A673 (cell line): ENCODE measurements around the gene COX6B2. TPM values are rescaled to one million over a fixed set of nuclear protein-coding genes. Genes with fewer than 3 reads are reported as not detected.

Source experiments
- BruUV-seq: library from RNA; stranded (reverse); fragments of 400-500 nt; replicated peaks from 2 replicates; lab custom pipeline; 2021; lab: Mats Ljungman, UMichigan
- CTCF ChIA-PET: fragments of 300-600 bp; sonication (Branson Sonifier 250); formaldehyde crosslinking; loops from one replicate; lab custom pipeline; 2022; ENCODE audit warnings: antibody characterized with exemption; lab: Charles Lee
- POLR2A ChIA-PET: fragments of 300-600 bp; sonication (Branson Sonifier 250); formaldehyde crosslinking; loops from one replicate; lab custom pipeline; 2022; ENCODE audit warnings: antibody characterized with exemption; ENCODE audit not compliant: low non-redundant PET; lab: Charles Lee
- DNase-seq: peaks from one replicate; pipeline ENCODE4 v3.0.0-alpha.2; 2015; ENCODE audit warnings: low spot score
- H3K27ac ChIP-seq: fragments of 200-600 bp; sonication (generic); 2 replicates; pipeline ENCODE4 v1.5.1; 2016; ENCODE audit warnings: mixed run types, low read depth, mild to moderate bottlenecking, mixed read lengths, antibody characterized with exemption, low read length; ENCODE audit not compliant: poor library complexity, severe bottlenecking
- H3K27me3 ChIP-seq: fragments of 200-600 bp; sonication (generic); replicated peaks from 2 replicates; pipeline ENCODE4 v1.6.1; 2017; ENCODE audit warnings: mixed run types, low read depth, mild to moderate bottlenecking, mixed read lengths, antibody characterized with exemption, low read length; ENCODE audit not compliant: insufficient read depth, poor library complexity
- H3K36me3 ChIP-seq: fragments of 200-600 bp; sonication (generic); 2 replicates; pipeline ENCODE4 v1.6.1; 2016; ENCODE audit warnings: mixed run types, mild to moderate bottlenecking, mixed read lengths, antibody characterized with exemption, low read length; ENCODE audit not compliant: insufficient read depth, poor library complexity, severe bottlenecking
- H3K4me1 ChIP-seq: fragments of 200-600 bp; sonication (generic); 2 replicates; pipeline ENCODE4 v1.6.1; 2017; ENCODE audit warnings: mixed run types, mild to moderate bottlenecking, mixed read lengths, antibody characterized with exemption, low read length; ENCODE audit not compliant: insufficient read depth, poor library complexity, severe bottlenecking
- H3K4me3 ChIP-seq: fragments of 200-600 bp; sonication (generic); 2 replicates; pipeline ENCODE4 v1.5.1; 2016; ENCODE audit warnings: low read depth, mixed run types, mild to moderate bottlenecking, mixed read lengths, low read length; ENCODE audit not compliant: poor library complexity, severe bottlenecking
- H3K9me3 ChIP-seq: fragments of 200-600 bp; sonication (generic); 2 replicates; pipeline ENCODE4 v1.6.1; 2016; ENCODE audit warnings: mixed run types, low read depth, mild to moderate bottlenecking, mixed read lengths, antibody characterized with exemption, low read length; ENCODE audit not compliant: poor library complexity, severe bottlenecking
- CTCF ChIP-seq: fragments of 300-800, 200-600 bp; sonication (generic); conservative IDR thresholded peaks from 2 replicates; pipeline ENCODE4 v1.5.1; 2017; ENCODE audit warnings: low read depth, mild to moderate bottlenecking, antibody characterized with exemption, low read length, moderate library complexity, mixed read lengths
- EZH2 ChIP-seq: fragments of 200-600 bp; sonication (generic); IDR thresholded peaks from 2 replicates; pipeline ENCODE4 v1.6.1; 2017; ENCODE audit warnings: borderline replicate concordance, low read depth, mild to moderate bottlenecking, mixed read lengths, antibody characterized with exemption, low read length; ENCODE audit not compliant: poor library complexity, severe bottlenecking
- intact Hi-C: fragments of 100-400 bp; cut with micrococcal nuclease; formaldehyde crosslinking; loops from one replicate; pipeline ENCODE4 v1.10.0; 2022; ENCODE audit not compliant: unreplicated experiment
- total RNA-seq: library from RNA; stranded (reverse); gene quantifications from 2 replicates; pipeline ENCODE4 v1.2.3, GENCODE V29; 2021

Gene COX6B2
- total RNA-seq, 1 experiment from 2014 or later: not detected

- DNase-seq: no peak
- TF ChIP-seq CTCF: no peak
- TF ChIP-seq EZH2: no peak
- CTCF ChIA-PET: no interaction called here
Observed at GRCh38 chr19:55350620-55351315, 3.8 kb downstream of the COX6B2 start.

DNA sequence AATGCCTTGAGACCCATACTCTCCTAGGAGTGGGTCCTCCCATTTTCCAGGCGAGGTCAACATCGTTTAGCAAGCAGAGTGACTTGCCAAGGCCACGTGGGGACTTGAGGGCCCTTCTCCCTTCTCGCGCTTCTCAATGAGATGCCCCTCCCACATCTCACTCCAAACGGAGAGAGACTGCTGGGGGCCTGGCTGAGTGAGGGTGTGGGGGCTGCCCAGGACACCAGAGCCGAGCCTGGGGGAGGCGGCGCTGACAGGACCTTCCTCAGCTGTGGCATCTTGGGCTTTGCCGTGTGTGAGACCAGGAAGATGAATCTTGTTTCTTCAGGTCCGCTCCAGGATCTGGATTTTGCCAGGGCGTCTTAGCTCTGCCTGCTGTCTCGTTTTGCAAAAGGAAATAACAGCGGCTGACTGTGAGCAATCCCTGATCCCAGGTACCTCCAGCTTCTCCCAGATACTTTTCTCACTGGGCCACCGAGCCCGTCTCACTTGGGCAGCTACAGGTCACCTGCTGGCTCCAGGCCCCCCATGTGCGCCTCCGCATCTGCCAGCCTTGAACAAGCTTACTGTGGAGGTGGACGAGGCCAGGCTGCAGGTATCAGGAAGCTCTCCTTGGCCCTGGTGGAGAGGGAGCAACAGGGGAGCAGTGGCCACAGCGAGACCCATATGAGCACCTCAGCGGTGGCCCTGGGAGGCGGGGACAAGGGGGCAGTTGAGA, 6.0 kb downstream of the COX6B2 start:
- CTCF ChIA-PET: interaction anchor here (0.6 kb wide), 1 partner anchor 17 kb away, joined by 3 read pairs; no protein-coding TSS in a partner anchor
- no peak for TF ChIP-seq EZH2
- TF ChIP-seq CTCF: no peak
- no peak overlapping the region for H3K4me3 ChIP-seq
- H3K36me3 ChIP-seq: peaks cover 2% of the 10 kb centered on the region
- DNase-seq: no peak
- peaks cover 7% of the 10 kb centered on the region for H3K4me1 ChIP-seq
- intact Hi-C loops: no loop called here
- POLR2A ChIA-PET: interaction anchor here (0.5 kb wide), 1 partner anchor 251 kb away, joined by 3 read pairs; the partner anchor contains the start of gene FIZ1
- no peaks in the 10 kb centered on the region for H3K9me3 ChIP-seq
- H3K27ac ChIP-seq: no peak overlapping the region
- no TSS peak for BruUV-seq
- H3K27me3 ChIP-seq: peaks cover 16% of the 10 kb centered on the region

More at GRCh38 chr19:55350620-55351315, 3.8 kb downstream of the COX6B2 start:
- Histone ChIP-seq H3K36me3 (no peaks in the 10 kb centered on the region), H3K27me3 (peaks cover 31% of the 10 kb centered on the region), H3K4me1 (peaks cover 14% of the 10 kb centered on the region), H3K4me3 (no peak overlapping the region), H3K27ac (no peak overlapping the region), H3K9me3 (no peaks in the 10 kb centered on the region)
- BruUV-seq: no TSS peak
- intact Hi-C loops: no loop called here
- POLR2A ChIA-PET: interaction anchor here (0.5 kb wide), 1 partner anchor 153 kb away, joined by 6 read pairs; no protein-coding TSS in a partner anchor

DNA sequence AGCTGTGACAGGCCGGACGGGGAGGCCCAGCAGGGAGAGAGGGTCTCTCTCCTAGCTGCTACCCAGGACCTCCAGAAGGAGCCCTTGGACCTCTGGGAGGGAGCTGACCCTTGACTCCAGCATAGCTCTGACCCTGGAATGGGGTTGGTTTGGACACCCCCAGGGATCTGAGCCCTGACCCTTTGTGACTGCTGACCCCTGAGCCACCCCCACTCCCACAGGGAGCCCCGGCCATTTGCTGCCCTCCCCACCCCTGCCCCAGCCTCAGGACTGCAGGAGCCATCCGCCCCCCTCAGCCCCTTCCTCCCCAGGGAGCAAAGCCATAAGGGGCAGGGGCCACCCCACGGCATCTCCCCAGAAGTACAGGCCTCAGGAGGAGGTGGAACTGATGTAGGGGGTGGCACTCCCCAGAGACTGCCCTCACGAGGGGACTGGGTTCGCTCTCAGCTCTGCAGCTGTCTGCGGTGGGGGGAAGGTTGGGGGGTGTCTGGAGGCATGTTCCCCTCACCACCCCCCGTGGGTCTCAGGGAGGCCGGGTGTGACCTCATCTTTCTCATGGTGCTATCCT, 7.0 kb downstream of the COX6B2 start:
- intact Hi-C loops: no loop called here
- no TSS peak for BruUV-seq
- no peak for DNase-seq
- Histone ChIP-seq H3K4me1 (peaks cover 7% of the 10 kb centered on the region), H3K27ac (no peak overlapping the region), H3K9me3 (no peaks in the 10 kb centered on the region), H3K4me3 (no peak overlapping the region), H3K27me3 (peaks cover 6% of the 10 kb centered on the region), H3K36me3 (peaks cover 8% of the 10 kb centered on the region)
- TF ChIP-seq EZH2 (no peak), CTCF (no peak)
- ChIA-PET POLR2A (interaction anchor here (0.5 kb wide), 1 partner anchor 252 kb away, joined by 3 read pairs; the partner anchor contains the start of gene FIZ1), CTCF (no interaction called here)
